ENCODE measurements around the gene DNAJC5. TPM values are rescaled to one million over a fixed set of nuclear protein-coding genes. Genes with fewer than 3 reads are reported as not detected.

The DNAJC5 gene
- total and polyA plus RNA-seq, 9 of the 15 experiments (the other 6 are each of a cell fraction or from before 2014, with no cell fraction given) = 0.95 to 42.8 (median 23.4) TPM

DNA sequence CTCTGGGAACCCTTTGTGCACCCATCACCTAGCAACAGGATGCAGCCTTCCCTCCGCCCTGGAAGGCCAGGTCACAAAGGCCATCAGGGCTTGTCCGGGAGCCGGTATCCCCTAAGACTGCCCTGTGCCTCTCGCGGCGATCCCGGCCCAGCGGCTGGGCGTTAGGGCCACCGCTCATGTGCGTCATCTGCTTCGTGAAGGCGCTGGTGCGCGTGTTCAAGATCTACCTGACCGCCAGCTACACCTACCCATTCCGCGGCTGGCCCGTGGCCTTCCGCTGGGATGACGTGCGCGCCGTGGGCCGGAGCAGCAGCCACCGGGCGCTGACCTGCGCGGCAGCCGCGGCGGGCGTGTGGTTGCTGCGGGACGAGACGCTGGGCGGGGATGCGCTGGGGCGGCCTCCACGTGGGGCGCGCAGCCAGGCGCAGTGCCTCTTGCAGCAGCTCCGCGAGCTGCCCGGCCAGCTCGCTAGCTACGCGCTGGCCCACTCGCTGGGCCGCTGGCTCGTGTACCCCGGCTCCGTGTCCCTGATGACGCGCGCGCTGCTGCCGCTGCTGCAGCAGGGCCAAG lies 33.5 kb upstream of the DNAJC5 start, which contains the start of gene ABHD16B (continued):
- no peak for TF ChIP-seq NRF1 (conservative IDR thresholded peaks at IDR 0.05 in 1 of 2, IDR thresholded peaks at IDR 0.05 in 1 of 2)
- no peak for TF ChIP-seq SNRNP70 (optimal IDR thresholded peaks at IDR 0.05; ENCODE audit: low read depth, low read length)
- no peak for TF ChIP-seq ELF1 (tag; IDR thresholded peaks at IDR 0.05)

GRCh38 chr20:63861981-63862901 lies 32.7 kb upstream of the DNAJC5 start:
- no TSS peak for BruUV-seq (replicated peaks)
- H3K4me1 ChIP-seq (replicated peaks in 1 of 2; ENCODE audit: control insufficient read depth in 2 of 2, insufficient read depth in 2 of 2, low read length in 2 of 2) = peaks cover 29 to 84% of the 10 kb centered on the region in 2 experiments
- intact Hi-C loops (cut with micrococcal nuclease) (loop anchor here (10.0 kb wide), 2 partner anchors 113 to 307 kb away; partner anchors contain the start of genes FNDC11 and SAMD10), in situ Hi-C loops (cut with MboI) (loop anchor here (5.0 kb wide), 1 partner anchor 155 kb away; the partner anchor contains the start of genes ARFRP1 and ZGPAT)
- no peak overlapping the region for H2AFZ ChIP-seq (ENCODE audit: low read depth, low read length)
- no peaks in the 10 kb centered on the region for H3K9me3 ChIP-seq (replicated peaks; ENCODE audit: control insufficient read depth, insufficient read depth, low read depth, low read length)
- H3K79me2 ChIP-seq (ENCODE audit: control insufficient read depth, insufficient read depth, low read length) = peaks cover 33% of the 10 kb centered on the region
- ChIA-PET POLR2A (interaction anchor here (0.6 to 1.6 kb wide), 4 partner anchors 11 to 177 kb away, joined by 3 to 4 read pairs (median 4); no protein-coding TSS in a partner anchor), CTCF (ENCODE audit: low intra/inter-chr PET ratio) (no interaction called here)
- no peak for DNase-seq (ENCODE audit: extremely low read depth in 1 of 4, low spot score in 3 of 4)
- TF ChIP-seq HNRNPL (IDR thresholded peaks at IDR 0.05; ENCODE audit: low read depth, low read length) = peak; percentile 50; the same call in 1 of the 2 replicates
- TF ChIP-seq, protein P1, sequence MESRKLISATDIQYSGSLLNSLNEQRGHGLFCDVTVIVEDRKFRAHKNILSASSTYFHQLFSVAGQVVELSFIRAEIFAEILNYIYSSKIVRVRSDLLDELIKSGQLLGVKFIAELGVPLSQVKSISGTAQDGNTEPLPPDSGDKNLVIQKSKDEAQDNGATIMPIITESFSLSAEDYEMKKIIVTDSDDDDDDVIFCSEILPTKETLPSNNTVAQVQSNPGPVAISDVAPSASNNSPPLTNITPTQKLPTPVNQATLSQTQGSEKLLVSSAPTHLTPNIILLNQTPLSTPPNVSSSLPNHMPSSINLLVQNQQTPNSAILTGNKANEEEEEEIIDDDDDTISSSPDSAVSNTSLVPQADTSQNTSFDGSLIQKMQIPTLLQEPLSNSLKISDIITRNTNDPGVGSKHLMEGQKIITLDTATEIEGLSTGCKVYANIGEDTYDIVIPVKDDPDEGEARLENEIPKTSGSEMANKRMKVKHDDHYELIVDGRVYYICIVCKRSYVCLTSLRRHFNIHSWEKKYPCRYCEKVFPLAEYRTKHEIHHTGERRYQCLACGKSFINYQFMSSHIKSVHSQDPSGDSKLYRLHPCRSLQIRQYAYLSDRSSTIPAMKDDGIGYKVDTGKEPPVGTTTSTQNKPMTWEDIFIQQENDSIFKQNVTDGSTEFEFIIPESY (CRISPR knock-in tag; IDR thresholded peaks at IDR 0.05) = peak; percentile 86
- no peak for TF ChIP-seq ZNF696 (CRISPR knock-in tag; conservative IDR thresholded peaks at IDR 0.05)
- 0 out of 2 replicates have a peak, but pooled peaks have one; percentile 39 for TF ChIP-seq POLR2G (IDR thresholded peaks at IDR 0.05; ENCODE audit: low read depth, low read length)
- TF ChIP-seq, protein P2, sequence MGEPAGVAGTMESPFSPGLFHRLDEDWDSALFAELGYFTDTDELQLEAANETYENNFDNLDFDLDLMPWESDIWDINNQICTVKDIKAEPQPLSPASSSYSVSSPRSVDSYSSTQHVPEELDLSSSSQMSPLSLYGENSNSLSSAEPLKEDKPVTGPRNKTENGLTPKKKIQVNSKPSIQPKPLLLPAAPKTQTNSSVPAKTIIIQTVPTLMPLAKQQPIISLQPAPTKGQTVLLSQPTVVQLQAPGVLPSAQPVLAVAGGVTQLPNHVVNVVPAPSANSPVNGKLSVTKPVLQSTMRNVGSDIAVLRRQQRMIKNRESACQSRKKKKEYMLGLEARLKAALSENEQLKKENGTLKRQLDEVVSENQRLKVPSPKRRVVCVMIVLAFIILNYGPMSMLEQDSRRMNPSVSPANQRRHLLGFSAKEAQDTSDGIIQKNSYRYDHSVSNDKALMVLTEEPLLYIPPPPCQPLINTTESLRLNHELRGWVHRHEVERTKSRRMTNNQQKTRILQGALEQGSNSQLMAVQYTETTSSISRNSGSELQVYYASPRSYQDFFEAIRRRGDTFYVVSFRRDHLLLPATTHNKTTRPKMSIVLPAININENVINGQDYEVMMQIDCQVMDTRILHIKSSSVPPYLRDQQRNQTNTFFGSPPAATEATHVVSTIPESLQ (CRISPR knock-in tag; IDR thresholded peaks at IDR 0.05) = no peak
- TF ChIP-seq RBFOX2 (IDR thresholded peaks at IDR 0.05; ENCODE audit: low read depth, low read length) = peak; percentile 36
- TF ChIP-seq ZNF253 (CRISPR knock-in tag; conservative IDR thresholded peaks at IDR 0.05) = no peak
- TF ChIP-seq TEAD1 (CRISPR knock-in tag; IDR thresholded peaks at IDR 0.05) = no peak
- no peak overlapping the region for H3K4me2 ChIP-seq (ENCODE audit: insufficient read depth, low read length)
- no peak for FAIRE-seq
- WGBS (ENCODE audit: insufficient coverage, low coverage, missing lambda C conversion rate) = 97% methylated on average over 70 of the region's 95 CpGs
- H3K9ac ChIP-seq (ENCODE audit: insufficient read depth in 1 of 2, low read depth in 2 of 2, low read length in 2 of 2) = no peak overlapping the region
- no peaks in the 10 kb centered on the region for H3K9me1 ChIP-seq (ENCODE audit: control insufficient read depth, insufficient read depth, low read length)
- ATAC-seq = no peak
- no peaks in the 10 kb centered on the region for H3K27me3 ChIP-seq (ENCODE audit: control insufficient read depth in 2 of 2, insufficient read depth in 2 of 2, low read length in 2 of 2)
- no peak overlapping the region for H3K4me3 ChIP-seq
- peaks cover 28% of the 10 kb centered on the region; the same call in 2 of the 3 replicates for H3K36me3 ChIP-seq (ENCODE audit: control insufficient read depth, insufficient read depth, low read length)
- no peaks in the 10 kb centered on the region for H4K20me1 ChIP-seq (replicated peaks; ENCODE audit: control insufficient read depth, insufficient read depth, low read length)
- H3K27ac ChIP-seq (ENCODE audit: extremely low read depth, low read depth, low read length) = no peak overlapping the region
